Erythroblast (primary cell): ENCODE data around the gene CCR6.
"Not testable (repeated sequence)": the region's sequence is repeated elsewhere in the genome, so short reads cannot be mapped to it uniquely, and the experiment has no call there.

ENCODE experiments used
- GATA1 ChIP-seq: IDR thresholded peaks from 2 replicates; pipeline ENCODE4 v1.6.1; 2011; ENCODE audit warnings: low read depth, mild to moderate bottlenecking, control low read depth, low read length, moderate library complexity
- POLR2A ChIP-seq: IDR thresholded peaks from 2 replicates; pipeline ENCODE4 v1.6.1; 2011; ENCODE audit warnings: mild to moderate bottlenecking, low read length

- not testable (repeated sequence) for TF ChIP-seq POLR2A, GATA1
Observed at GRCh38 chr6:167178896-167179655, 56.2 kb downstream of the CCR6 start.
